Endodermal cell (in vitro differentiated cells): Measurements from ENCODE around the gene ANKMY1. TPM values are rescaled to one million over a fixed set of nuclear protein-coding genes. Genes with fewer than 3 reads are reported as not detected.

ENCODE experiments used
- DNase-seq: peaks from one replicate; pipeline ENCODE4 v3.0.0-alpha.2; 2017
- H3K27ac ChIP-seq: 2 replicates; pipeline ENCODE4 v1.5.1; 2013; ENCODE audit warnings: mild to moderate bottlenecking, low read depth, low read length, moderate library complexity
- H3K27me3 ChIP-seq: 2 replicates; pipeline ENCODE4 v1.6.1; 2013; ENCODE audit warnings: mild to moderate bottlenecking, low read length, moderate library complexity; ENCODE audit not compliant: insufficient read depth, control insufficient read depth, poor library complexity, severe bottlenecking
- H3K36me3 ChIP-seq: 2 replicates; pipeline ENCODE4 v1.7.0; 2013; ENCODE audit warnings: mild to moderate bottlenecking, low read length, moderate library complexity; ENCODE audit not compliant: control insufficient read depth, insufficient read depth
- H3K4me1 ChIP-seq: one replicate; pipeline ENCODE4 v1.7.0; 2013; ENCODE audit warnings: low read length; ENCODE audit not compliant: control insufficient read depth, insufficient read depth
- H3K4me3 ChIP-seq: 2 replicates; pipeline ENCODE4 v1.5.1; 2013; ENCODE audit warnings: mild to moderate bottlenecking, low read length, moderate library complexity
- H3K9ac ChIP-seq: 2 replicates; pipeline ENCODE4 v1.6.1; 2013; ENCODE audit warnings: mild to moderate bottlenecking, low read length, moderate library complexity; ENCODE audit not compliant: poor library complexity, severe bottlenecking; ENCODE audit errors: extremely low read depth
- H3K9me3 ChIP-seq: 2 replicates; pipeline ENCODE4 v1.6.1; 2013; ENCODE audit warnings: mild to moderate bottlenecking, low read length, moderate library complexity; ENCODE audit not compliant: control insufficient read depth
- H3K27ac Mint-ChIP-seq: 2 replicates; pipeline ENCODE4 v1.8.0; 2020; ENCODE audit warnings: mixed read lengths
- H3K27me3 Mint-ChIP-seq: 2 replicates; pipeline ENCODE4 v1.8.0; 2021; ENCODE audit warnings: mild to moderate bottlenecking, mixed read lengths; ENCODE audit not compliant: insufficient read depth
- H3K36me3 Mint-ChIP-seq: 2 replicates; pipeline ENCODE4 v1.8.0; 2020; ENCODE audit warnings: low read depth, mixed read lengths
- H3K4me1 Mint-ChIP-seq: 2 replicates; pipeline ENCODE4 v1.8.0; 2020; ENCODE audit warnings: mixed read lengths
- H3K4me3 Mint-ChIP-seq: 2 replicates; pipeline ENCODE4 v1.8.0; 2020; ENCODE audit warnings: mild to moderate bottlenecking, moderate library complexity, mixed read lengths
- H3K9me3 Mint-ChIP-seq: 2 replicates; pipeline ENCODE4 v1.8.0; 2020; ENCODE audit warnings: mild to moderate bottlenecking, mixed read lengths
- CTCF ChIP-seq: fragments of 200-600 bp; sonication (generic); conservative IDR thresholded peaks from 2 replicates; pipeline ENCODE4 v1.5.0; 2021; ENCODE audit warnings: antibody characterized with exemption, mild to moderate bottlenecking
- WGBS, 2 experiments: methylation state at CpG; one replicate each; pipeline versions ENCODE4 v1.1.5 to v1.1.7; 2013; ENCODE audit warnings: missing lambda C conversion rate in 2 of 2, mixed read lengths in 1 of 2; ENCODE audit not compliant: insufficient coverage in 1 of 2, insufficient read length in 1 of 2; 5-methylcytosine and 5-hydroxymethylcytosine counted together
- total RNA-seq, 2 donors: library from RNA; stranded (reverse); fragmentation: NEBNext Ultra II Directional in 1 of 2; extraction: Animal tissue kit (Norgen Biotek cat#: 25700) in 1 of 2; gene quantifications; 2 replicates in 1 of 2; 3 replicates in 1 of 2; pipeline ENCODE4 v1.2.1, GENCODE V29; 2021

Gene ANKMY1
- total RNA-seq, 2 donors from 2014 or later: 7.4 to 13.3 TPM

- H3K4me3 ChIP-seq: no peak overlapping the region
- Mint-ChIP-seq H3K4me3 (no peak overlapping the region), H3K27me3 (no peaks in the 10 kb centered on the region), H3K4me1 (peaks cover 21% of the 10 kb centered on the region), H3K27ac (no peak overlapping the region), H3K9me3 (no peaks in the 10 kb centered on the region), H3K36me3 (peaks cover 21% of the 10 kb centered on the region)
- no peak overlapping the region for H3K27ac ChIP-seq
- no peak for TF ChIP-seq CTCF
- H3K36me3 ChIP-seq: peaks cover 21% of the 10 kb centered on the region
- H3K27me3 ChIP-seq: no peaks in the 10 kb centered on the region
- WGBS, 2 experiments: 88 to 89% methylated on average over 12 to 16 of the region's 16 CpGs
- no peak overlapping the region for H3K9ac ChIP-seq
- peaks cover 6% of the 10 kb centered on the region for H3K4me1 ChIP-seq
- no peaks in the 10 kb centered on the region for H3K9me3 ChIP-seq
- DNase-seq: no peak
These were observed 32.2 kb upstream of the ANKMY1 start for GRCh38 chr2:240589850-240590525.

DNA sequence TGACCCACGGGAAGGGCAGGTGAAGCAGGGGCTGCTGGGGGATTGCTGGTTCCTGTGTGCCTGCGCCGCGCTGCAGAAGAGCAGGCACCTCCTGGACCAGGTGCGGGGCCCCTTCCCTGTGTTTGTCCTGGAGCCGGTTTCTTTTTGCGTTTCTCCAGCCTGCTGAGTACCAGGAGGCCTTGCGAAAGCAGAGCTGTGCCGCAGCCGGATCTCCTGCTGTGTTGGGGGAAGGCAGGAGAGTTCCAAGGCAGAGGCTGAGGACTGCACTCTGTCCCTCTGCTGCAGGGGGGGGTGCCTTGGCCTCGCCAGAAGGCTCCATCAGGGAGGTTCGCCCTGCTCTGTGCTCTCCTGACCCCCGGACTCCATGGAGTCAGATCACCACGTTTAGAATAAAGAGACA is 31.6 kb upstream of the ANKMY1 start:
- Mint-ChIP-seq H3K27me3 (no peaks in the 10 kb centered on the region), H3K4me1 (peaks cover 23% of the 10 kb centered on the region), H3K4me3 (no peak overlapping the region), H3K9me3 (no peaks in the 10 kb centered on the region), H3K36me3 (peaks cover 26% of the 10 kb centered on the region), H3K27ac (no peak overlapping the region)
- Histone ChIP-seq H3K4me3 (no peak overlapping the region), H3K9ac (no peak overlapping the region), H3K4me1 (peaks cover 9% of the 10 kb centered on the region), H3K27ac (no peak overlapping the region), H3K36me3 (peaks cover 21% of the 10 kb centered on the region), H3K9me3 (no peaks in the 10 kb centered on the region), H3K27me3 (no peaks in the 10 kb centered on the region)
- DNase-seq: no peak
- no peak for TF ChIP-seq CTCF
- WGBS, 2 experiments: 79 to 91% methylated on average over 11 to 14 of the region's 14 CpGs

- no peak overlapping the region for H3K4me3 ChIP-seq
- H3K4me1 ChIP-seq: peaks cover 9% of the 10 kb centered on the region
- H3K27me3 ChIP-seq: no peaks in the 10 kb centered on the region
- TF ChIP-seq CTCF: no peak
- peaks cover 22% of the 10 kb centered on the region for H3K36me3 ChIP-seq
- no peak overlapping the region for H3K27ac ChIP-seq
- Mint-ChIP-seq H3K27ac (no peak overlapping the region), H3K4me3 (peak overlapping the region; percentile 93), H3K27me3 (no peaks in the 10 kb centered on the region), H3K9me3 (no peaks in the 10 kb centered on the region), H3K36me3 (peaks cover 27% of the 10 kb centered on the region), H3K4me1 (peaks cover 23% of the 10 kb centered on the region)
- 89 to 100% methylated on average over 2 to 4 of the region's 4 CpGs for WGBS, 2 experiments
- DNase-seq: no peak
- no peak overlapping the region for H3K9ac ChIP-seq
- H3K9me3 ChIP-seq: no peaks in the 10 kb centered on the region
These were observed 30.9 kb upstream of the ANKMY1 start for GRCh38 chr2:240588669-240589068.
